Coronary artery (tissue), 2 donors: Measurements from ENCODE around the gene USP21.

Source experiments
- DNase-seq: peaks from one replicate; pipeline ENCODE4 v3.0.0-alpha.2; 2017; ENCODE audit warnings: low spot score
- H3K27ac ChIP-seq, 2 donors: fragments of 200-600 bp; sonication (generic); one replicate each; pipeline ENCODE4 v1.5.1; 2016 to 2019
- H3K4me3 ChIP-seq: fragments of 200-600 bp; sonication (generic); 2 replicates; pipeline ENCODE4 v1.5.1; 2016; ENCODE audit warnings: mild to moderate bottlenecking, moderate library complexity
- TF ChIP-seq, protein P1 (sequence below): fragments of 200-600 bp; sonication (generic); IDR thresholded peaks from one replicate; pipeline ENCODE4 v1.5.1; 2019; ENCODE audit warnings: antibody characterized with exemption

USP21 gene

GRCh38 chr1:161172349-161172748, 13.0 kb downstream of the USP21 start:
- Histone ChIP-seq H3K4me3 (no peak overlapping the region), H3K27ac (no peak overlapping the region)
- no peak for DNase-seq
- TF ChIP-seq, protein P1, sequence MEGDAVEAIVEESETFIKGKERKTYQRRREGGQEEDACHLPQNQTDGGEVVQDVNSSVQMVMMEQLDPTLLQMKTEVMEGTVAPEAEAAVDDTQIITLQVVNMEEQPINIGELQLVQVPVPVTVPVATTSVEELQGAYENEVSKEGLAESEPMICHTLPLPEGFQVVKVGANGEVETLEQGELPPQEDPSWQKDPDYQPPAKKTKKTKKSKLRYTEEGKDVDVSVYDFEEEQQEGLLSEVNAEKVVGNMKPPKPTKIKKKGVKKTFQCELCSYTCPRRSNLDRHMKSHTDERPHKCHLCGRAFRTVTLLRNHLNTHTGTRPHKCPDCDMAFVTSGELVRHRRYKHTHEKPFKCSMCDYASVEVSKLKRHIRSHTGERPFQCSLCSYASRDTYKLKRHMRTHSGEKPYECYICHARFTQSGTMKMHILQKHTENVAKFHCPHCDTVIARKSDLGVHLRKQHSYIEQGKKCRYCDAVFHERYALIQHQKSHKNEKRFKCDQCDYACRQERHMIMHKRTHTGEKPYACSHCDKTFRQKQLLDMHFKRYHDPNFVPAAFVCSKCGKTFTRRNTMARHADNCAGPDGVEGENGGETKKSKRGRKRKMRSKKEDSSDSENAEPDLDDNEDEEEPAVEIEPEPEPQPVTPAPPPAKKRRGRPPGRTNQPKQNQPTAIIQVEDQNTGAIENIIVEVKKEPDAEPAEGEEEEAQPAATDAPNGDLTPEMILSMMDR, result no peak

GRCh38 chr1:161172776-161173376, 13.6 kb downstream of the USP21 start:
- no peak for DNase-seq
- TF ChIP-seq, protein P1, result no peak
- H3K27ac ChIP-seq, result peak overlapping the region in 1 of 2 donors; percentile 59
- no peak overlapping the region for H3K4me3 ChIP-seq

DNA sequence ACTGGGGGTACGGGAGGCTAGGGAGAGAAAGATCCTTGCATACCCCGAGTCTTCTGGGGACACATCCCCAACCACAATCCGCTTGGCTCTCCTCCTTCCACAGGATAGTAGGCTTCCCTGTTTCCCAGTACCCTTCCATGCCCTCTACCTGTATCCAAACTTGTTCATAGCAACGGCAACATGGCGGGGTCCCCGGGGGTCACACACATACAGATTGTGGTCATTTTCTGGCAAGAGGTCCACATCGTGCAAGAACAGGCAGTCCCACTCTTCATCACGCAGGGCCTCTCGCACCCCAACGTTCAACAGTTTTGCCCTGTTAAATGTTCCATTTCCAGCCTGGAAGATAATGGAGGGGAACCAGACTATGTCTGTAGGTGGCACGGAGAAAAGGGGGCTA, 14.4 kb downstream of the USP21 start:
- no peak for DNase-seq
- Histone ChIP-seq H3K4me3 (no peak overlapping the region), H3K27ac (peak overlapping the region in 1 of 2 donors; percentile 59)
- TF ChIP-seq, protein P1, result no peak

GRCh38 chr1:161174911-161175310, 15.6 kb downstream of the USP21 start:
- H3K27ac ChIP-seq, result no peak overlapping the region
- no peak for DNase-seq
- no peak overlapping the region for H3K4me3 ChIP-seq
- TF ChIP-seq, protein P1, result no peak

- Histone ChIP-seq H3K27ac (peak overlapping the region; percentile 88 to 89), H3K4me3 (peak overlapping the region; percentile 77)
- TF ChIP-seq, protein P1, result no peak
- DNase-seq, result no peak
Measured at GRCh38 chr1:161175771-161176453, 16.6 kb downstream of the USP21 start.

DNA sequence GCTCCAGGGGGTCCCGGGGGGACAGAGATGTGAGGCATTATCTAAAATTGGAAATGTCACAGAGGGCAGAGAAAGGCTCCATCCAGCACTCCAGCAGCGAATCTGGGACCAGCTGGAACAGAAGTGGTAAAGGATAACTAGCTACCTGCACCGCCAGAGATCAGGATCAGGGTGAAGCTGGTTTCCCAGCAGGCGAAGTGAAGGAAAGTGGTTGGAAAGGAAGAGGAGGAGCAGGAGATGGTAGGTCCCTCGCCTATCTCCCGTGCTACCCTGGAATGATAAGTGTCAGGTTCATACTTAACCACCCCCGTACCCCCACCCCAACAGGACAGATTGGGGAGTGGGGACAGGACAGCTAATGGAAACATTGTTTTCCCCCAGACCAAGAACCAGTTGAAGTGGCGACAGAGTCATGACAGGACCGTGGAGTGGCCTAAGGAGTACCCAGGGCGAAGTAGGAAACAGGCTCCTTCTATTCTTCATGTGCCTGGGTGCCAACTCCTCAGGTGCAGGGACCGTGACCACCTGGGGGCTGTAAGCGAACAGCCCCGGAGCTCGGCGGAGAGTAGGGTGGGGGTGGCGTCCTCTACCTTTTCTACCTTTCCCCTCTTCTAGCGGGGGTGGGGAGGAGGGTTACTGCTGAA, 17.3 kb downstream of the USP21 start:
- no peak for DNase-seq
- Histone ChIP-seq H3K4me3 (peak overlapping the region; percentile 77), H3K27ac (peak overlapping the region; percentile 88 to 89)
- TF ChIP-seq, protein P1, result no peak
